GM10248 (cell line): Measurements from ENCODE around the gene LCN2.
"Not testable (repeated sequence)": the region's sequence is repeated elsewhere in the genome, so short reads cannot be mapped to it uniquely, and the experiment has no call there.

Experiments used
- CTCF ChIA-PET: fragments of 300-600 bp; sonication (Branson Sonifier 250); formaldehyde crosslinking; extraction: SDS; loops from one replicate; lab custom pipeline; 2021; ENCODE audit warnings: antibody characterized with exemption; lab: Yijun Ruan, JAX
- POLR2A ChIA-PET: fragments of 350-650 bp; sonication (Branson Sonifier 250); formaldehyde crosslinking; extraction: SDS; loops from one replicate; lab custom pipeline; 2020; ENCODE audit warnings: antibody characterized with exemption; lab: Yijun Ruan, JAX
- DNase-seq: peaks from one replicate; pipeline ENCODE4 v3.0.0; 2012; ENCODE audit errors: extremely low spot score
- TF ChIP-seq, protein P1 (sequence below): IDR thresholded peaks from 2 replicates; pipeline ENCODE4 v1.5.1; 2012; ENCODE audit warnings: mild to moderate bottlenecking, low read depth; ENCODE audit errors: extremely low read depth, missing control alignments, control extremely low read depth

Gene LCN2

GRCh38 chr9:128106940-128107467 is 42.2 kb upstream of the LCN2 start:
- TF ChIP-seq, protein P1, sequence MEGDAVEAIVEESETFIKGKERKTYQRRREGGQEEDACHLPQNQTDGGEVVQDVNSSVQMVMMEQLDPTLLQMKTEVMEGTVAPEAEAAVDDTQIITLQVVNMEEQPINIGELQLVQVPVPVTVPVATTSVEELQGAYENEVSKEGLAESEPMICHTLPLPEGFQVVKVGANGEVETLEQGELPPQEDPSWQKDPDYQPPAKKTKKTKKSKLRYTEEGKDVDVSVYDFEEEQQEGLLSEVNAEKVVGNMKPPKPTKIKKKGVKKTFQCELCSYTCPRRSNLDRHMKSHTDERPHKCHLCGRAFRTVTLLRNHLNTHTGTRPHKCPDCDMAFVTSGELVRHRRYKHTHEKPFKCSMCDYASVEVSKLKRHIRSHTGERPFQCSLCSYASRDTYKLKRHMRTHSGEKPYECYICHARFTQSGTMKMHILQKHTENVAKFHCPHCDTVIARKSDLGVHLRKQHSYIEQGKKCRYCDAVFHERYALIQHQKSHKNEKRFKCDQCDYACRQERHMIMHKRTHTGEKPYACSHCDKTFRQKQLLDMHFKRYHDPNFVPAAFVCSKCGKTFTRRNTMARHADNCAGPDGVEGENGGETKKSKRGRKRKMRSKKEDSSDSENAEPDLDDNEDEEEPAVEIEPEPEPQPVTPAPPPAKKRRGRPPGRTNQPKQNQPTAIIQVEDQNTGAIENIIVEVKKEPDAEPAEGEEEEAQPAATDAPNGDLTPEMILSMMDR = no peak
- DNase-seq = no peak
- POLR2A ChIA-PET = interaction anchor here (0.9 kb wide), 1 partner anchor 11 kb away, joined by 3 read pairs; no protein-coding TSS in a partner anchor
- CTCF ChIA-PET = interaction anchor here (2.9 to 5.5 kb wide), 3 partner anchors 9 to 18 kb away, joined by 21 to 53 read pairs (median 26); no protein-coding TSS in a partner anchor

GRCh38 chr9:128107468-128108268 is 41.6 kb upstream of the LCN2 start:
- ChIA-PET POLR2A (interaction anchor here (0.9 kb wide), 1 partner anchor 11 kb away, joined by 3 read pairs; no protein-coding TSS in a partner anchor), CTCF (interaction anchor here (1.5 to 4.0 kb wide), 3 partner anchors 10 to 18 kb away, joined by 3 to 26 read pairs (median 21); no protein-coding TSS in a partner anchor)
- TF ChIP-seq, protein P1 = no peak
- DNase-seq = no peak

DNA sequence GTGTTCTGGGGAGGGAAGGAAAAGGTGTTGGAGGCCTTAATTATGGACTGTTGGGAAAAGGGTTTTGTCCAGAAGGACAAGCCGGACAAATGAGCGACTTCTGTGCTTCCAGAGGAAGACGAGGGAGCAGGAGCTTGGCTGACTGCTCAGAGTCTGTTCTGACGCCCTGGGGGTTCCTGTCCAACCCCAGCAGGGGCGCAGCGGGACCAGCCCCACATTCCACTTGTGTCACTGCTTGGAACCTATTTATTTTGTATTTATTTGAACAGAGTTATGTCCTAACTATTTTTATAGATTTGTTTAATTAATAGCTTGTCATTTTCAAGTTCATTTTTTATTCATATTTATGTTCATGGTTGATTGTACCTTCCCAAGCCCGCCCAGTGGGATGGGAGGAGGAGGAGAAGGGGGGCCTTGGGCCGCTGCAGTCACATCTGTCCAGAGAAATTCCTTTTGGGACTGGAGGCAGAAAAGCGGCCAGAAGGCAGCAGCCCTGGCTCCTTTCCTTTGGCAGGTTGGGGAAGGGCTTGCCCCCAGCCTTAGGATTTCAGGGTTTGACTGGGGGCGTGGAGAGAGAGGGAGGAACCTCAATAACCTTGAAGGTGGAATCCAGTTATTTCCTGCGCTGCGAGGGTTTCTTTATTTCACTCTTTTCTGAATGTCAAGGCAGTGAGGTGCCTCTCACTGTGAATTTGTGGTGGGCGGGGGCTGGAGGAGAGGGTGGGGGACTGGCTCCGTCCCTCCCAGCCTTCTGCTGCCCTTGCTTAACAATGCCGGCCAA is 40.8 kb upstream of the LCN2 start:
- DNase-seq = no peak
- POLR2A ChIA-PET = interaction anchor here (0.6 kb wide), 1 partner anchor 238 kb away, joined by 3 read pairs; no protein-coding TSS in a partner anchor
- CTCF ChIA-PET = interaction anchor here (1.5 to 4.0 kb wide), 3 partner anchors 9 to 17 kb away, joined by 3 to 26 read pairs (median 21); no protein-coding TSS in a partner anchor

GRCh38 chr9:128109050-128109709 is 40.1 kb upstream of the LCN2 start:
- DNase-seq = no peak
- POLR2A ChIA-PET = interaction anchor here (0.6 kb wide), 1 partner anchor 237 kb away, joined by 3 read pairs; no protein-coding TSS in a partner anchor
- TF ChIP-seq, protein P1 = no peak
- CTCF ChIA-PET = interaction anchor here (1.5 to 4.0 kb wide), 3 partner anchors 9 to 16 kb away, joined by 3 to 26 read pairs (median 21); no protein-coding TSS in a partner anchor

More for the DNA sequence above, 40.8 kb upstream of the LCN2 start:
- TF ChIP-seq, protein P1 = no peak

- POLR2A ChIA-PET, DNase-seq: not testable (repeated sequence)
- CTCF ChIA-PET = interaction anchor here (7.3 kb wide), 1 partner anchor 16 kb away, joined by 105 read pairs; no protein-coding TSS in a partner anchor
Observed at GRCh38 chr9:128111726-128112125, 37.5 kb upstream of the LCN2 start.
